CD4-positive, CD25-positive, alpha-beta regulatory T cell (primary cell): Measurements from ENCODE around the gene ENDOV. TPM values are rescaled to one million over a fixed set of nuclear protein-coding genes. Genes with fewer than 3 reads are reported as not detected.

ENCODE experiments used
- ATAC-seq, 2 donors: fragments of 150-1000 bp; cut with Tn5 transposase; one replicate each; pipeline ENCODE4 v1.10.0; 2021; ENCODE audit warnings: low read depth in 2 of 2, moderate number of reproducible peaks in 2 of 2, moderate library complexity in 1 of 2
- DNase-seq, 3 donors: peaks; one replicate each; pipeline versions ENCODE4 v3.0.0 to v3.0.0-alpha.2; 2012 to 2022; ENCODE audit warnings: mixed read lengths in 1 of 3
- H3K27ac ChIP-seq: one replicate; pipeline ENCODE4 v1.7.0; 2013; ENCODE audit warnings: mild to moderate bottlenecking, low read length; ENCODE audit not compliant: insufficient read depth, poor library complexity, severe bottlenecking
- H3K27me3 ChIP-seq: one replicate; pipeline ENCODE4 v1.7.0; 2013; ENCODE audit warnings: low read length; ENCODE audit not compliant: control insufficient read depth, insufficient read depth
- H3K36me3 ChIP-seq: one replicate; pipeline ENCODE4 v1.7.0; 2013; ENCODE audit warnings: mild to moderate bottlenecking, low read length, moderate library complexity; ENCODE audit not compliant: control insufficient read depth, insufficient read depth
- H3K4me1 ChIP-seq: 2 replicates; pipeline ENCODE4 v1.7.0; 2013; ENCODE audit warnings: mild to moderate bottlenecking, low read length; ENCODE audit not compliant: insufficient read depth, control insufficient read depth, poor library complexity, severe bottlenecking
- H3K4me3 ChIP-seq: one replicate; pipeline ENCODE4 v1.7.0; 2013; ENCODE audit warnings: low read depth, mild to moderate bottlenecking, low read length, moderate library complexity
- H3K9me3 ChIP-seq, 2 experiments: 1 replicate in 1 of 2; 2 replicates in 1 of 2; pipeline ENCODE4 v1.7.0; 2013; ENCODE audit warnings: low read length in 2 of 2, mild to moderate bottlenecking in 1 of 2, moderate library complexity in 1 of 2; ENCODE audit not compliant: control insufficient read depth in 2 of 2
- H3K27ac Mint-ChIP-seq, 3 donors: one replicate each; pipeline ENCODE4 v1.8.0; 2020 to 2022; ENCODE audit warnings: mild to moderate bottlenecking in 3 of 3, mixed read lengths in 3 of 3, moderate library complexity in 2 of 3
- H3K27me3 Mint-ChIP-seq: one replicate; pipeline ENCODE4 v1.8.0; 2022; ENCODE audit warnings: mild to moderate bottlenecking, mixed read lengths
- H3K36me3 Mint-ChIP-seq: one replicate; pipeline ENCODE4 v1.8.0; 2020; ENCODE audit warnings: mixed read lengths
- H3K4me1 Mint-ChIP-seq, 4 donors: one replicate each; pipeline ENCODE4 v1.8.0; 2020 to 2022; ENCODE audit warnings: mixed read lengths in 4 of 4, mild to moderate bottlenecking in 1 of 4
- H3K4me3 Mint-ChIP-seq, 4 donors: one replicate each; pipeline ENCODE4 v1.8.0; 2020 to 2022; ENCODE audit warnings: mild to moderate bottlenecking in 4 of 4, mixed read lengths in 4 of 4, moderate library complexity in 3 of 4
- H3K9me3 Mint-ChIP-seq, 7 donors: one replicate each; pipeline ENCODE4 v1.8.0; 2020 to 2022; ENCODE audit warnings: mixed read lengths in 7 of 7, mild to moderate bottlenecking in 3 of 7, moderate library complexity in 2 of 7
- polyA plus RNA-seq, 4 donors: library from polyadenylated mRNA; unstranded; fragments of 300-500 nt; fragmentation: Illumina TruSeq; gene quantifications; one replicate each; pipeline ENCODE4 v1.2.3, GENCODE V29; 2021
- total RNA-seq: library from RNA; stranded (reverse); gene quantifications from one replicate; pipeline ENCODE4 v1.2.3, GENCODE V29; 2022

ENDOV gene
- total and polyA plus RNA-seq, 5 donors from 2014 or later: 6.7 to 13.1 (median 8.1) TPM

GRCh38 chr17:80469667-80470066 lies 54.7 kb downstream of the ENDOV start:
- H3K27ac ChIP-seq: no peak overlapping the region
- H3K4me3 Mint-ChIP-seq: no peak overlapping the region
- H3K4me1 Mint-ChIP-seq: peaks cover 0 to 16% (median 8%) of the 10 kb centered on the region in 4 donors
- DNase-seq (no peak), ATAC-seq (no peak)
- no peak overlapping the region for H3K27ac Mint-ChIP-seq
- H3K9me3 ChIP-seq: no peaks in the 10 kb centered on the region
- H3K9me3 Mint-ChIP-seq: peaks cover 0 to 2% (median 0%) of the 10 kb centered on the region in 7 donors
- no peaks in the 10 kb centered on the region for H3K36me3 ChIP-seq
- peaks cover 51% of the 10 kb centered on the region for H3K27me3 Mint-ChIP-seq
- H3K4me1 ChIP-seq: peaks cover 4% of the 10 kb centered on the region
- no peak overlapping the region for H3K4me3 ChIP-seq
- H3K27me3 ChIP-seq: peaks cover 6% of the 10 kb centered on the region
- H3K36me3 Mint-ChIP-seq: no peaks in the 10 kb centered on the region

GRCh38 chr17:80470603-80471002 lies 55.6 kb downstream of the ENDOV start:
- no peaks in the 10 kb centered on the region for H3K36me3 ChIP-seq
- peaks cover 52% of the 10 kb centered on the region for H3K27me3 Mint-ChIP-seq
- no peak overlapping the region for H3K27ac ChIP-seq
- H3K27me3 ChIP-seq: peaks cover 6% of the 10 kb centered on the region
- H3K4me3 ChIP-seq: no peak overlapping the region
- peak overlapping the region in 1 of 4 donors; percentile 51 for H3K4me3 Mint-ChIP-seq
- DNase-seq (no peak), ATAC-seq (no peak)
- peaks cover 0 to 2% (median 0%) of the 10 kb centered on the region in 7 donors for H3K9me3 Mint-ChIP-seq
- no peaks in the 10 kb centered on the region for H3K36me3 Mint-ChIP-seq
- H3K9me3 ChIP-seq: no peaks in the 10 kb centered on the region
- H3K4me1 Mint-ChIP-seq: peaks cover 0 to 26% (median 14%) of the 10 kb centered on the region in 4 donors
- H3K4me1 ChIP-seq: peaks cover 13% of the 10 kb centered on the region
- H3K27ac Mint-ChIP-seq: no peak overlapping the region

- H3K4me1 ChIP-seq: peaks cover 24% of the 10 kb centered on the region
- peaks cover 0 to 2% (median 0%) of the 10 kb centered on the region in 7 donors for H3K9me3 Mint-ChIP-seq
- no peak overlapping the region for H3K4me3 ChIP-seq
- no peaks in the 10 kb centered on the region for H3K36me3 Mint-ChIP-seq
- H3K9me3 ChIP-seq: no peaks in the 10 kb centered on the region
- peaks cover 0 to 26% (median 14%) of the 10 kb centered on the region in 4 donors for H3K4me1 Mint-ChIP-seq
- H3K27me3 Mint-ChIP-seq: peaks cover 52% of the 10 kb centered on the region
- H3K27ac Mint-ChIP-seq: peak overlapping the region in 1 of 3 donors; percentile 17
- H3K27me3 ChIP-seq: peaks cover 2% of the 10 kb centered on the region
- no peak overlapping the region for H3K27ac ChIP-seq
- ATAC-seq: no peak
- H3K4me3 Mint-ChIP-seq: no peak overlapping the region
- H3K36me3 ChIP-seq: no peaks in the 10 kb centered on the region
- DNase-seq: peak in 1 of 3 donors; percentile 70
Measured at GRCh38 chr17:80471922-80472321, 57.0 kb downstream of the ENDOV start.

GRCh38 chr17:80472996-80473395 lies 58.0 kb downstream of the ENDOV start:
- ATAC-seq (no peak), DNase-seq (no peak)
- H3K9me3 ChIP-seq: no peaks in the 10 kb centered on the region
- peaks cover 35% of the 10 kb centered on the region for H3K4me1 ChIP-seq
- H3K9me3 Mint-ChIP-seq: peaks cover 0 to 2% (median 0%) of the 10 kb centered on the region in 7 donors
- H3K4me3 ChIP-seq: no peak overlapping the region
- no peak overlapping the region for H3K27ac ChIP-seq
- H3K36me3 Mint-ChIP-seq: no peaks in the 10 kb centered on the region
- H3K4me1 Mint-ChIP-seq: peaks cover 0 to 26% (median 14%) of the 10 kb centered on the region in 4 donors
- H3K4me3 Mint-ChIP-seq: peak overlapping the region in 1 of 4 donors; percentile 21
- no peaks in the 10 kb centered on the region for H3K27me3 ChIP-seq
- H3K27me3 Mint-ChIP-seq: peaks cover 45% of the 10 kb centered on the region
- H3K27ac Mint-ChIP-seq: no peak overlapping the region
- H3K36me3 ChIP-seq: no peaks in the 10 kb centered on the region

- Histone ChIP-seq H3K27me3 (no peaks in the 10 kb centered on the region), H3K4me3 (no peak overlapping the region), H3K27ac (no peak overlapping the region), H3K9me3 (no peaks in the 10 kb centered on the region), H3K36me3 (no peaks in the 10 kb centered on the region), H3K4me1 (peaks cover 42% of the 10 kb centered on the region)
- Mint-ChIP-seq H3K4me1 (peaks cover 0 to 26% (median 14%) of the 10 kb centered on the region in 4 donors), H3K9me3 (peaks cover 0 to 2% (median 0%) of the 10 kb centered on the region in 7 donors), H3K27me3 (peaks cover 46% of the 10 kb centered on the region), H3K27ac (no peak overlapping the region), H3K4me3 (no peak overlapping the region), H3K36me3 (no peaks in the 10 kb centered on the region)
- ATAC-seq (no peak), DNase-seq (no peak)
Measured at GRCh38 chr17:80473701-80474100, 58.7 kb downstream of the ENDOV start.

GRCh38 chr17:80474231-80474960 lies 59.4 kb downstream of the ENDOV start:
- DNase-seq (peak in 1 of 3 donors; percentile 77), ATAC-seq (no peak)
- H3K27ac ChIP-seq: no peak overlapping the region
- H3K27me3 ChIP-seq: peaks cover 3% of the 10 kb centered on the region
- H3K27me3 Mint-ChIP-seq: peaks cover 53% of the 10 kb centered on the region
- H3K36me3 ChIP-seq: no peaks in the 10 kb centered on the region
- no peaks in the 10 kb centered on the region for H3K36me3 Mint-ChIP-seq
- H3K9me3 Mint-ChIP-seq: peaks cover 0 to 2% (median 0%) of the 10 kb centered on the region in 7 donors
- no peak overlapping the region for H3K4me3 ChIP-seq
- peak overlapping the region; percentile 70 to 83 (median 78) for H3K4me3 Mint-ChIP-seq
- peaks cover 0 to 30% (median 14%) of the 10 kb centered on the region in 4 donors for H3K4me1 Mint-ChIP-seq
- peaks cover 44% of the 10 kb centered on the region for H3K4me1 ChIP-seq
- H3K27ac Mint-ChIP-seq: no peak overlapping the region
- H3K9me3 ChIP-seq: no peaks in the 10 kb centered on the region

- Histone ChIP-seq H3K27ac (no peak overlapping the region), H3K4me1 (peaks cover 44% of the 10 kb centered on the region), H3K36me3 (no peaks in the 10 kb centered on the region), H3K27me3 (peaks cover 6% of the 10 kb centered on the region), H3K4me3 (no peak overlapping the region), H3K9me3 (no peaks in the 10 kb centered on the region)
- DNase-seq: peak in 1 of 3 donors; percentile 35
- Mint-ChIP-seq H3K27ac (no peak overlapping the region), H3K36me3 (no peaks in the 10 kb centered on the region), H3K27me3 (peaks cover 60% of the 10 kb centered on the region), H3K9me3 (peaks cover 0 to 2% (median 0%) of the 10 kb centered on the region in 7 donors), H3K4me1 (peaks cover 0 to 30% (median 14%) of the 10 kb centered on the region in 4 donors), H3K4me3 (peak overlapping the region; percentile 70 to 83 (median 78))
- no peak for ATAC-seq
Measured at GRCh38 chr17:80474961-80475909, 60.3 kb downstream of the ENDOV start.
